KMS-11 (cell line): Measurements from ENCODE around the gene ADGRD1.

Source experiments
- H2AFZ ChIP-seq: fragments of 200-600 bp; sonication (generic); 2 replicates; pipeline ENCODE4 v1.6.1; 2016; ENCODE audit warnings: antibody characterized with exemption, mixed run types, low read depth
- H3K27ac ChIP-seq: fragments of 200-600 bp; sonication (generic); 2 replicates; pipeline ENCODE4 v1.6.1; 2016; ENCODE audit warnings: mild to moderate bottlenecking, mixed run types
- H3K27me3 ChIP-seq: fragments of 200-600 bp; sonication (generic); 2 replicates; pipeline ENCODE4 v1.6.1; 2017; ENCODE audit warnings: mild to moderate bottlenecking, low read depth, mixed run types, moderate library complexity; ENCODE audit not compliant: insufficient read depth
- H3K36me3 ChIP-seq: fragments of 200-600 bp; sonication (generic); 2 replicates; pipeline ENCODE4 v1.6.1; 2017; ENCODE audit warnings: mild to moderate bottlenecking, mixed run types; ENCODE audit not compliant: insufficient read depth
- H3K4me1 ChIP-seq: fragments of 200-600 bp; sonication (generic); 2 replicates; pipeline ENCODE4 v1.6.1; 2016; ENCODE audit warnings: mild to moderate bottlenecking, low read depth, mixed run types; ENCODE audit not compliant: poor library complexity, severe bottlenecking
- H3K4me2 ChIP-seq: fragments of 200-600 bp; sonication (generic); 2 replicates; pipeline ENCODE4 v1.7.0; 2016; ENCODE audit warnings: mild to moderate bottlenecking, mixed run types
- H3K4me3 ChIP-seq: fragments of 200-600 bp; sonication (generic); IDR thresholded peaks from 2 replicates; pipeline ENCODE4 v1.6.1; 2017; ENCODE audit warnings: low read depth, low read length, mixed read lengths; ENCODE audit not compliant: insufficient read depth
- H3K79me2 ChIP-seq: fragments of 200-600 bp; sonication (generic); 2 replicates; pipeline ENCODE4 v1.6.1; 2016; ENCODE audit warnings: low read depth, mixed run types; ENCODE audit not compliant: insufficient read depth
- H3K9ac ChIP-seq: fragments of 200-600 bp; sonication (generic); 2 replicates; pipeline ENCODE4 v1.6.1; 2016; ENCODE audit warnings: mild to moderate bottlenecking, mixed run types
- H4K20me1 ChIP-seq: fragments of 200-600 bp; sonication (generic); 2 replicates; pipeline ENCODE4 v1.6.1; 2016; ENCODE audit warnings: mild to moderate bottlenecking, mixed run types; ENCODE audit not compliant: insufficient read depth
- TF ChIP-seq, protein P1 (sequence below): fragments of 200-600 bp; sonication (generic); conservative IDR thresholded peaks from 2 replicates; pipeline ENCODE4 v1.6.1; 2017; ENCODE audit warnings: low read depth, mild to moderate bottlenecking, antibody characterized with exemption, low read length, moderate library complexity, mixed read lengths

Gene ADGRD1

DNA sequence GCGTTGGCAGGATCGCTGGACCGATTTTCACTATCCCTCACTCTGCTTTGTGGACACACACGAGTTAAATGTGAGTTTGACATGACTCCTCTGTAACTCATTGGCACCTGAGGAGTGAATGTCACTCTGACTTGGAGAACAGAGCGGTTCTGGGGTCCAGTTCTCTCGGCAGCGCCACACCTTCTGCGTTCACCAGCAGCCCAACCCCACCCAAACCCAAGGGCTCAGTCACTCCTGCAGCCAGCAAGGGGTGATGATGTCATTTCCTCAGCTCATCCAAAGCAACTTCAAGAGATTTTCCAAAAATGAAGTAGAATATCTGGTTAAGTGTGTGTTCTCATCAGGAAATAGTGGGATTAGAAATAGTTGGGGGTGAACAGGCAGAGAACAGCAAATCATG, 36.3 kb downstream of the ADGRD1 start:
- H3K4me2 ChIP-seq: no peak overlapping the region
- no peak overlapping the region for H2AFZ ChIP-seq
- no peaks in the 10 kb centered on the region for H3K4me1 ChIP-seq
- no peaks in the 10 kb centered on the region for H4K20me1 ChIP-seq
- TF ChIP-seq, protein P1, sequence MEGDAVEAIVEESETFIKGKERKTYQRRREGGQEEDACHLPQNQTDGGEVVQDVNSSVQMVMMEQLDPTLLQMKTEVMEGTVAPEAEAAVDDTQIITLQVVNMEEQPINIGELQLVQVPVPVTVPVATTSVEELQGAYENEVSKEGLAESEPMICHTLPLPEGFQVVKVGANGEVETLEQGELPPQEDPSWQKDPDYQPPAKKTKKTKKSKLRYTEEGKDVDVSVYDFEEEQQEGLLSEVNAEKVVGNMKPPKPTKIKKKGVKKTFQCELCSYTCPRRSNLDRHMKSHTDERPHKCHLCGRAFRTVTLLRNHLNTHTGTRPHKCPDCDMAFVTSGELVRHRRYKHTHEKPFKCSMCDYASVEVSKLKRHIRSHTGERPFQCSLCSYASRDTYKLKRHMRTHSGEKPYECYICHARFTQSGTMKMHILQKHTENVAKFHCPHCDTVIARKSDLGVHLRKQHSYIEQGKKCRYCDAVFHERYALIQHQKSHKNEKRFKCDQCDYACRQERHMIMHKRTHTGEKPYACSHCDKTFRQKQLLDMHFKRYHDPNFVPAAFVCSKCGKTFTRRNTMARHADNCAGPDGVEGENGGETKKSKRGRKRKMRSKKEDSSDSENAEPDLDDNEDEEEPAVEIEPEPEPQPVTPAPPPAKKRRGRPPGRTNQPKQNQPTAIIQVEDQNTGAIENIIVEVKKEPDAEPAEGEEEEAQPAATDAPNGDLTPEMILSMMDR: no peak
- no peak overlapping the region for H3K9ac ChIP-seq
- no peak overlapping the region for H3K27ac ChIP-seq
- no peak overlapping the region for H3K4me3 ChIP-seq
- no peaks in the 10 kb centered on the region for H3K79me2 ChIP-seq
- no peaks in the 10 kb centered on the region for H3K27me3 ChIP-seq
- no peaks in the 10 kb centered on the region for H3K36me3 ChIP-seq

- Histone ChIP-seq H3K27me3 (no peaks in the 10 kb centered on the region), H3K36me3 (no peaks in the 10 kb centered on the region), H2AFZ (no peak overlapping the region), H3K4me2 (no peak overlapping the region), H3K9ac (no peak overlapping the region), H4K20me1 (no peaks in the 10 kb centered on the region), H3K79me2 (no peaks in the 10 kb centered on the region), H3K4me1 (no peaks in the 10 kb centered on the region), H3K4me3 (no peak overlapping the region), H3K27ac (no peak overlapping the region)
- TF ChIP-seq, protein P1: no peak
These were observed 38.7 kb downstream of the ADGRD1 start for GRCh38 chr12:130992448-130992847.

DNA sequence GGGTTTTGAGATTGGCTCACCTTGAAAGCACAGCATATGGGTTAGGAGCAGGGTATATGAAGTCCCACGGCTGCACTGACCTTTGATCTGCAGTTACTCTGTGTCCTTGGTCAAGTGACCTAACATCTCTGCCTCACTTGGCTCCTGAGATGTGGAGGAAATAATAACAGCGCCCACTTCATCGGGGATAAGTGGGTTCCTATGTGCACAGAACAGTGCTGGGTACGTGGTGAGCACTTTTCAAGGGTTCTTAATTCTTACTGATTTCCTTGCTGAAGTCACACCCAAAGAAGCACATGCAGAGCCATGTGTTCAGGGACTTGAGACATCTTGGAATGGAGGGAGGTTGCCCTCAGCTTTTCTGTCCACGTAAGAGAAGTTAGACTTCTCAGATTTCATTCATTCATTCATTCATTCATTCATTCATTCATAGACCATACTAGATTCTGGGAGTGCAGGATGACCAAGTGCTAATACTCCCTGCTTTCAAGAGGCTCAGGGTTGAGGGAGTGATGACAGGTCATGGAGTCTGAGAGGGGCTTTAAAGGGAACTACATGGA, 39.4 kb downstream of the ADGRD1 start:
- no peak overlapping the region for H3K4me3 ChIP-seq
- H3K27ac ChIP-seq: no peak overlapping the region
- H3K9ac ChIP-seq: no peak overlapping the region
- no peaks in the 10 kb centered on the region for H3K36me3 ChIP-seq
- H2AFZ ChIP-seq: no peak overlapping the region
- TF ChIP-seq, protein P1: no peak
- no peaks in the 10 kb centered on the region for H3K4me1 ChIP-seq
- H4K20me1 ChIP-seq: no peaks in the 10 kb centered on the region
- H3K27me3 ChIP-seq: no peaks in the 10 kb centered on the region
- H3K79me2 ChIP-seq: no peaks in the 10 kb centered on the region
- no peak overlapping the region for H3K4me2 ChIP-seq

DNA sequence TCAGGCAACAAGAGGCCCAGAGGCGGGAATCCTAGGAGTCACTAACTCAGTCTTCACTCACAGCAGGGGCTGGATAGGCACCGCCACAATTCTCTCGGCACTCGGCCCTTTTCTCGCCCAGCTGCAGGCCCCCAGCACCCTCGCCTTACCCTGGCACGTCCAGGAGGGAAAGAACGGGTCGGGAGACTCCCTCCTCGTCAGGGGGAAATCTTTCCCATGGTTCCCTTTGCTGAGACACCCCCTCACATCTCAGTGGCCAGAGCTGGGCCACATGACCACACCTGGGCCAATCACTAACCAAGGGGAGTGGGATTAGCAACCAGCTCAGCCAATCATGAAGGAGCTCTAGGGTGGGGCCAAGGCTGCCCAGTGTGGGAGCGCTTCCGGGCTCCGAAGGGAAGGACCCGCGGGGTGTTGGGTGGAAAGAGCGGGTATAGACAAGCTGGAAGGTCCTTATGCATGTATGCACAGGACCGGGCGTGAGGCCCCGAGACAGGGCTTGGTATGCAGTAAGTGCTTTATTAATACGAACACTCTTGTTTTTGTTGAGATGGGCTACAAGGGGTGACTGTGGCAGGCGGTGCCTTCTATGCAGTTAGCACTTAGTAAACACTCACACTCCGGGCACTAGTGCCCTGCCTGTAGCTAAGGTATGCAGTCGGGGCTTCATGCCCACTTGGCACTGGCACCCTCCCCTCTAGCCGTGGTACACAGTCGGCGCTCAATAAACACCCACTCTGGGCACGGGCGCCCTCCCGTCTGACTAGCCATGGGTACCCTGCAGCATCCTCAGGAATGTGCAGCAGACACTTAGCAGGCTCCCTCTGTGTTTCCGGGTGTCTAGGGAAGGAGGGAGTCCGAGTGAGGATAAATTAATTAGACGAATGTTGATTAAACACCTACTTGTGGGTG, 40.3 kb downstream of the ADGRD1 start:
- TF ChIP-seq, protein P1: no peak

More for the DNA sequence above, 40.3 kb downstream of the ADGRD1 start:
- Histone ChIP-seq H3K27me3 (no peaks in the 10 kb centered on the region), H3K4me1 (no peaks in the 10 kb centered on the region), H3K9ac (no peak overlapping the region), H3K27ac (no peak overlapping the region), H3K36me3 (no peaks in the 10 kb centered on the region), H3K4me3 (no peak overlapping the region), H2AFZ (no peak overlapping the region), H3K79me2 (no peaks in the 10 kb centered on the region), H3K4me2 (no peak overlapping the region), H4K20me1 (no peaks in the 10 kb centered on the region)
